ENCODE data around the gene STIM2. TPM values are rescaled to one million over a fixed set of nuclear protein-coding genes. Genes with fewer than 3 reads are reported as not detected.

Gene STIM2
- total RNA-seq, 2 experiments from 2014 or later, result 40.5 to 43.1 TPM

GRCh38 chr4:26839534-26839951 lies 21.1 kb upstream of the STIM2 start:
- Mint-ChIP-seq H3K36me3 (ENCODE audit: low read depth) (no peaks in the 10 kb centered on the region), H3K27me3 (ENCODE audit: low read depth) (no peaks in the 10 kb centered on the region), H3K27ac (no peak overlapping the region), H3K4me1 (ENCODE audit: low read depth) (peaks cover 7% of the 10 kb centered on the region), H3K4me3 (no peak overlapping the region), H3K9me3 (peaks cover 5% of the 10 kb centered on the region)
- CTCF ChIA-PET, result no interaction called here
- no peak for DNase-seq
- intact Hi-C loops (cut with micrococcal nuclease), result no loop called here

GRCh38 chr4:26840786-26841185 lies 19.9 kb upstream of the STIM2 start:
- Mint-ChIP-seq H3K27ac (no peak overlapping the region), H3K9me3 (peaks cover 2% of the 10 kb centered on the region), H3K4me3 (no peak overlapping the region), H3K36me3 (ENCODE audit: low read depth) (no peaks in the 10 kb centered on the region), H3K4me1 (ENCODE audit: low read depth) (peaks cover 7% of the 10 kb centered on the region), H3K27me3 (ENCODE audit: low read depth) (no peaks in the 10 kb centered on the region)
- CTCF ChIA-PET, result no interaction called here
- intact Hi-C loops (cut with micrococcal nuclease), result no loop called here
- no peak for DNase-seq

- CTCF ChIA-PET, result no interaction called here
- H3K36me3 Mint-ChIP-seq (ENCODE audit: low read depth), result no peaks in the 10 kb centered on the region
- H3K4me1 Mint-ChIP-seq (ENCODE audit: low read depth), result peaks cover 7% of the 10 kb centered on the region
- H3K27ac Mint-ChIP-seq, result no peak overlapping the region
- intact Hi-C loops (cut with micrococcal nuclease), result no loop called here
- no peak for DNase-seq
- H3K4me3 Mint-ChIP-seq, result no peak overlapping the region
- peaks cover 2% of the 10 kb centered on the region for H3K9me3 Mint-ChIP-seq
- H3K27me3 Mint-ChIP-seq (ENCODE audit: low read depth), result no peaks in the 10 kb centered on the region
Observed at GRCh38 chr4:26842911-26843310, 17.7 kb upstream of the STIM2 start.

- intact Hi-C loops (cut with micrococcal nuclease), result no loop called here
- no peak for DNase-seq
- no peaks in the 10 kb centered on the region for H3K4me1 Mint-ChIP-seq (ENCODE audit: low read depth)
- H3K27me3 Mint-ChIP-seq (ENCODE audit: low read depth), result no peaks in the 10 kb centered on the region
- no peaks in the 10 kb centered on the region for H3K36me3 Mint-ChIP-seq (ENCODE audit: low read depth)
- H3K4me3 Mint-ChIP-seq, result no peak overlapping the region
- H3K9me3 Mint-ChIP-seq, result no peaks in the 10 kb centered on the region
- CTCF ChIA-PET, result no interaction called here
- H3K27ac Mint-ChIP-seq, result no peak overlapping the region
Observed at GRCh38 chr4:26850528-26850927, 10.1 kb upstream of the STIM2 start.

- intact Hi-C loops (cut with micrococcal nuclease), result no loop called here
- Mint-ChIP-seq H3K4me1 (ENCODE audit: low read depth) (no peaks in the 10 kb centered on the region), H3K4me3 (no peak overlapping the region), H3K9me3 (no peaks in the 10 kb centered on the region), H3K36me3 (ENCODE audit: low read depth) (no peaks in the 10 kb centered on the region), H3K27me3 (ENCODE audit: low read depth) (no peaks in the 10 kb centered on the region), H3K27ac (no peak overlapping the region)
- no peak for DNase-seq
- CTCF ChIA-PET, result no interaction called here
Observed at GRCh38 chr4:26851129-26851528, 9.5 kb upstream of the STIM2 start.

GRCh38 chr4:26854701-26855100 lies 5.9 kb upstream of the STIM2 start:
- no peak overlapping the region for H3K27ac Mint-ChIP-seq
- CTCF ChIA-PET, result interaction anchor here (0.6 kb wide), 3 partner anchors 9 to 396 kb away, joined by 3 read pairs; no protein-coding TSS in a partner anchor
- H3K27me3 Mint-ChIP-seq (ENCODE audit: low read depth), result no peaks in the 10 kb centered on the region
- H3K9me3 Mint-ChIP-seq, result no peaks in the 10 kb centered on the region
- intact Hi-C loops (cut with micrococcal nuclease), result no loop called here
- DNase-seq, result no peak
- peaks cover under 1% of the 10 kb centered on the region for H3K36me3 Mint-ChIP-seq (ENCODE audit: low read depth)
- H3K4me3 Mint-ChIP-seq, result no peak overlapping the region
- H3K4me1 Mint-ChIP-seq (ENCODE audit: low read depth), result peaks cover 14% of the 10 kb centered on the region

GRCh38 chr4:26856906-26857277 lies 3.7 kb upstream of the STIM2 start:
- Mint-ChIP-seq H3K9me3 (no peaks in the 10 kb centered on the region), H3K27ac (peak overlapping the region; percentile 87), H3K27me3 (ENCODE audit: low read depth) (no peaks in the 10 kb centered on the region), H3K4me1 (ENCODE audit: low read depth) (peaks cover 18% of the 10 kb centered on the region), H3K4me3 (peak overlapping the region; percentile 90), H3K36me3 (ENCODE audit: low read depth) (peaks cover 12% of the 10 kb centered on the region)
- intact Hi-C loops (cut with micrococcal nuclease), result loop anchor here (1.0 kb wide), 2 partner anchors 35 to 126 kb away; no protein-coding TSS in a partner anchor
- no peak for DNase-seq
- CTCF ChIA-PET, result interaction anchor here (0.6 kb wide), 1 partner anchor 17 kb away, joined by 3 read pairs; no protein-coding TSS in a partner anchor

GRCh38 chr4:26857278-26858034 lies 3.2 kb upstream of the STIM2 start:
- Mint-ChIP-seq H3K4me3 (peak overlapping the region; percentile 90), H3K4me1 (ENCODE audit: low read depth) (peaks cover 20% of the 10 kb centered on the region), H3K9me3 (no peaks in the 10 kb centered on the region), H3K27ac (peak overlapping the region; percentile 87), H3K27me3 (ENCODE audit: low read depth) (no peaks in the 10 kb centered on the region), H3K36me3 (ENCODE audit: low read depth) (peaks cover 12% of the 10 kb centered on the region)
- DNase-seq, result peak; percentile 89
- intact Hi-C loops (cut with micrococcal nuclease), result loop anchor here (1.0 to 2.0 kb wide), 3 partner anchors 35 to 997 kb away; no protein-coding TSS in a partner anchor
- CTCF ChIA-PET, result interaction anchor here (0.6 to 1.4 kb wide), 8 partner anchors 16 to 153 kb away, joined by 3 to 5 read pairs (median 3); no protein-coding TSS in a partner anchor

- DNase-seq, result no peak
- peaks cover 12% of the 10 kb centered on the region for H3K36me3 Mint-ChIP-seq (ENCODE audit: low read depth)
- peak overlapping the region; percentile 90 for H3K4me3 Mint-ChIP-seq
- H3K9me3 Mint-ChIP-seq, result no peaks in the 10 kb centered on the region
- intact Hi-C loops (cut with micrococcal nuclease), result loop anchor here (2.0 kb wide), 1 partner anchor 997 kb away; no protein-coding TSS in a partner anchor
- H3K4me1 Mint-ChIP-seq (ENCODE audit: low read depth), result peaks cover 25% of the 10 kb centered on the region
- no peaks in the 10 kb centered on the region for H3K27me3 Mint-ChIP-seq (ENCODE audit: low read depth)
- CTCF ChIA-PET, result interaction anchor here (0.7 to 1.4 kb wide), 7 partner anchors 15 to 152 kb away, joined by 3 to 5 read pairs (median 3); no protein-coding TSS in a partner anchor
- peak overlapping the region; percentile 87 for H3K27ac Mint-ChIP-seq
Observed at GRCh38 chr4:26858035-26858918, 2.4 kb upstream of the STIM2 start.

GRCh38 chr4:26858947-26859401 lies 1.7 kb upstream of the STIM2 start:
- H3K27ac Mint-ChIP-seq, result peak overlapping the region; percentile 87
- intact Hi-C loops (cut with micrococcal nuclease), result loop anchor here (2.0 kb wide), 1 partner anchor 998 kb away; no protein-coding TSS in a partner anchor
- no peaks in the 10 kb centered on the region for H3K27me3 Mint-ChIP-seq (ENCODE audit: low read depth)
- H3K9me3 Mint-ChIP-seq, result no peaks in the 10 kb centered on the region
- peak overlapping the region; percentile 90 for H3K4me3 Mint-ChIP-seq
- CTCF ChIA-PET, result interaction anchor here (1.2 to 1.3 kb wide), 2 partner anchors 14 to 142 kb away, joined by 3 to 4 read pairs; no protein-coding TSS in a partner anchor
- peaks cover 12% of the 10 kb centered on the region for H3K36me3 Mint-ChIP-seq (ENCODE audit: low read depth)
- H3K4me1 Mint-ChIP-seq (ENCODE audit: low read depth), result peaks cover 31% of the 10 kb centered on the region
- no peak for DNase-seq

- peak overlapping the region; percentile 89 for H3K27ac Mint-ChIP-seq
- DNase-seq, result no peak
- no peaks in the 10 kb centered on the region for H3K27me3 Mint-ChIP-seq (ENCODE audit: low read depth)
- CTCF ChIA-PET, result interaction anchor here (0.5 to 1.7 kb wide), 2 partner anchors 26 to 341 kb away, joined by 3 to 5 read pairs; no protein-coding TSS in a partner anchor
- intact Hi-C loops (cut with micrococcal nuclease), result loop anchor here (1.0 to 5.0 kb wide), 16 partner anchors 14 to 1625 kb away; partner anchors contain the start of genes PI4K2B, SMIM20 and TBC1D19
- H3K4me1 Mint-ChIP-seq (ENCODE audit: low read depth), result peaks cover 36% of the 10 kb centered on the region
- H3K9me3 Mint-ChIP-seq, result no peaks in the 10 kb centered on the region
- H3K36me3 Mint-ChIP-seq (ENCODE audit: low read depth), result peaks cover 12% of the 10 kb centered on the region
- peak overlapping the region; percentile 90 for H3K4me3 Mint-ChIP-seq
Observed at GRCh38 chr4:26859762-26860156, 882 bp upstream of the STIM2 start.

Data from activated naive CD4-positive, alpha-beta T cell treated with anti-CD3 and anti-CD28 coated beads for 36 hours (primary cell).